K562 (cell line): ENCODE measurements around the gene ARHGEF3. TPM values are rescaled to one million over a fixed set of nuclear protein-coding genes. Genes with fewer than 3 reads are reported as not detected.

ENCODE experiments used
- BDP1 ChIP-seq: IDR thresholded peaks from 3 replicates; pipeline ENCODE4 v1.6.1; 2011; ENCODE audit not compliant: insufficient read length, insufficient read depth
- CHCHD3 ChIP-seq: fragments of 250-450 bp; sonication (Bioruptor Pico); IDR thresholded peaks from 2 replicates; pipeline ENCODE4 v2.1.2; 2022; ENCODE audit warnings: mild to moderate bottlenecking
- HNRNPL ChIP-seq: fragments of 200-400 bp; formaldehyde crosslinking; IDR thresholded peaks from 2 replicates; pipeline ENCODE4 v1.6.1; 2017; ENCODE audit warnings: low read depth, mild to moderate bottlenecking, low read length
- JUNB ChIP-seq: fragments of 450-650 bp; formaldehyde crosslinking; conservative IDR thresholded peaks from 2 replicates; pipeline ENCODE4 v1.4.0; 2020; ENCODE audit warnings: mild to moderate bottlenecking
- KAT2B ChIP-seq: IDR thresholded peaks from one replicate; pipeline ENCODE4 v1.6.1; 2012; ENCODE audit warnings: low read depth, mild to moderate bottlenecking, control low read depth, inconsistent platforms, low read length, moderate library complexity
- MAFK ChIP-seq: IDR thresholded peaks from 2 replicates; pipeline ENCODE4 v1.6.1; 2011; ENCODE audit warnings: low read length, improper control_type of control experiment
- PKNOX1 ChIP-seq: fragments of 450-650 bp; IDR thresholded peaks from 2 replicates; pipeline ENCODE4 v1.6.1; 2016
- POLR2B ChIP-seq: fragments of 450-650 bp; IDR thresholded peaks from 2 replicates; pipeline ENCODE4 v1.6.1; 2018; ENCODE audit warnings: low read depth; ENCODE audit not compliant: partially characterized antibody
- PREB ChIP-seq: sonication (generic); formaldehyde crosslinking; IDR thresholded peaks from 2 replicates; pipeline ENCODE4 v1.8.1; 2023; ENCODE audit warnings: mild to moderate bottlenecking, missing genetic modification reagents
- PRMT5 ChIP-seq: sonication (generic); formaldehyde crosslinking; IDR thresholded peaks from 2 replicates; pipeline ENCODE4 v1.5.0; 2020; ENCODE audit warnings: missing genetic modification reagents
- SIX5 ChIP-seq, 2 experiments: IDR thresholded peaks; 2 replicates each; pipeline ENCODE4 v1.6.1; 2011; ENCODE audit warnings: low read length in 2 of 2, borderline replicate concordance in 1 of 2, low read depth in 1 of 2, mild to moderate bottlenecking in 1 of 2, moderate library complexity in 1 of 2; ENCODE audit not compliant: insufficient read depth in 1 of 2
- SRF ChIP-seq, 2 experiments: fragments of 250-450, 450-650 bp in 1 of 2; sonication (Bioruptor Pico) in 1 of 2; sonication (generic) in 1 of 2; formaldehyde crosslinking; IDR thresholded peaks; 2 replicates each; pipeline versions ENCODE4 v1.5.0 to v1.5.1; 2020 to 2022; ENCODE audit warnings: mild to moderate bottlenecking in 1 of 2, missing genetic modification reagents in 1 of 2
- SRSF9 ChIP-seq: fragments of 200-400 bp; formaldehyde crosslinking; IDR thresholded peaks from 2 replicates; pipeline ENCODE4 v1.6.1; 2017; ENCODE audit warnings: low read depth, low read length, borderline replicate concordance
- TAF7 ChIP-seq: fragments of 450-650 bp; IDR thresholded peaks from 2 replicates; pipeline ENCODE4 v1.6.1; 2016; ENCODE audit warnings: missing genetic modification characterization, missing compliant biosample characterization
- TAL1 ChIP-seq: fragments of 450-650 bp; IDR thresholded peaks from 2 replicates; pipeline ENCODE4 v1.6.1; 2016; ENCODE audit warnings: mild to moderate bottlenecking
- TOE1 ChIP-seq, 2 experiments: fragments of 450-650 bp in 1 of 2; sonication (generic) in 1 of 2; formaldehyde crosslinking in 1 of 2; IDR thresholded peaks; 2 replicates each; pipeline versions ENCODE4 v1.7.1 to v1.8.0; 2016 to 2022; ENCODE audit warnings: borderline replicate concordance in 2 of 2, mild to moderate bottlenecking in 2 of 2, antibody characterized with exemption in 1 of 2, inconsistent platforms in 1 of 2, low read depth in 1 of 2, missing genetic modification reagents in 1 of 2, moderate library complexity in 1 of 2
- ZNF165 ChIP-seq: fragments of 250-450 bp; sonication (Bioruptor Pico); IDR thresholded peaks from 2 replicates; pipeline ENCODE4 v1.4.0; 2020; ENCODE audit warnings: borderline replicate concordance
- ZNF445 ChIP-seq: fragments of 250-450 bp; sonication (Bioruptor Pico); IDR thresholded peaks from 2 replicates; pipeline ENCODE4 v1.4.0; 2020; ENCODE audit warnings: low read depth, mild to moderate bottlenecking, moderate library complexity
- ZNF551 ChIP-seq: fragments of 250-450 bp; sonication (Bioruptor Pico); IDR thresholded peaks from 2 replicates; pipeline ENCODE4 v1.5.0; 2021; ENCODE audit warnings: mild to moderate bottlenecking, moderate library complexity
- ZNF780A ChIP-seq: fragments of 250-450 bp; sonication (Bioruptor Pico); IDR thresholded peaks from 2 replicates; pipeline ENCODE4 v1.5.0; 2021; ENCODE audit warnings: mild to moderate bottlenecking
- ZNF830 ChIP-seq: fragments of 250-450 bp; sonication (Bioruptor Pico); IDR thresholded peaks from 2 replicates; pipeline ENCODE4 v1.5.0; 2021; ENCODE audit warnings: mild to moderate bottlenecking
- polyA plus RNA-seq, 8 experiments: library from polyadenylated mRNA; depleted of rRNA in 4 of 8; stranded (reverse) in 5 of 8; unstranded in 3 of 8; fragments of >200 nt; fragmentation: Nextera tagmentation in 2 of 8; fragmentation: Illumina TruSeq in 1 of 8; extraction: Ambion mirVana in 2 of 8; extraction: Trizol in 1 of 8; gene quantifications; 2 replicates each; pipeline versions ENCODE4 v1.2.1 to v1.2.3, GENCODE V29; 2011 to 2014; ENCODE audit warnings: inconsistent platforms in 1 of 8, missing spikeins in 1 of 8
- total RNA-seq, 7 experiments: library from RNA; depleted of rRNA in 6 of 7; stranded (reverse); fragments of >200 nt in 6 of 7; fragmentation: Illumina TruSeq in 2 of 7; extraction: Trizol in 2 of 7; gene quantifications; 2 replicates each; pipeline versions ENCODE4 v1.2.1 to v1.2.3, GENCODE V29; 2011 to 2021; ENCODE audit warnings: low replicate concordance in 1 of 7
- TF ChIP-seq, protein P1 (sequence below): fragments of 450-650 bp; IDR thresholded peaks from one replicate; pipeline ENCODE4 v1.6.1; 2018; ENCODE audit warnings: mild to moderate bottlenecking, moderate library complexity; ENCODE audit not compliant: partially characterized antibody
- TF ChIP-seq, protein P2 (sequence below): fragments of 150-350 bp; conservative IDR thresholded peaks from 2 replicates; pipeline ENCODE4 v1.6.1; 2014; ENCODE audit warnings: low read length

Gene ARHGEF3
- total and polyA plus RNA-seq, 9 of the 15 experiments (the other 6 are each of a cell fraction or from before 2014, with no cell fraction given): 0.77 to 2.7 (median 1.4) TPM

- TF ChIP-seq ZNF780A (CRISPR knock-in tag) (no peak), HNRNPL (no peak), TOE1 (IDR thresholded peaks at IDR 0.05; ENCODE audit: borderline replicate concordance) (no peak), TOE1 (CRISPR knock-in tag; IDR thresholded peaks at IDR 0.05; ENCODE audit: borderline replicate concordance, low read depth) (no peak), MAFK (no peak), ZNF830 (CRISPR knock-in tag) (no peak), PRMT5 (CRISPR knock-in tag) (no peak), ZNF165 (CRISPR knock-in tag) (no peak), CHCHD3 (CRISPR knock-in tag) (no peak), ZNF445 (no peak), PKNOX1 (peak; percentile 87), SIX5 (IDR thresholded peaks at IDR 0.05; ENCODE audit: borderline replicate concordance in 1 of 2, insufficient read depth in 1 of 2, low read depth in 1 of 2, low read length in 2 of 2) (no peak), ZNF551 (CRISPR knock-in tag) (no peak), TAL1 (no peak), KAT2B (no peak), BDP1 (no peak), SRSF9 (no peak), JUNB (CRISPR knock-in tag) (no peak), PREB (no peak), TAF7 (no peak), POLR2B (peak; percentile 42), SRF (CRISPR knock-in tag; IDR thresholded peaks at IDR 0.05) (peak in 1 of 2 experiments; percentile 44; a peak in 1 of 4 replicates)
- TF ChIP-seq, protein P1, sequence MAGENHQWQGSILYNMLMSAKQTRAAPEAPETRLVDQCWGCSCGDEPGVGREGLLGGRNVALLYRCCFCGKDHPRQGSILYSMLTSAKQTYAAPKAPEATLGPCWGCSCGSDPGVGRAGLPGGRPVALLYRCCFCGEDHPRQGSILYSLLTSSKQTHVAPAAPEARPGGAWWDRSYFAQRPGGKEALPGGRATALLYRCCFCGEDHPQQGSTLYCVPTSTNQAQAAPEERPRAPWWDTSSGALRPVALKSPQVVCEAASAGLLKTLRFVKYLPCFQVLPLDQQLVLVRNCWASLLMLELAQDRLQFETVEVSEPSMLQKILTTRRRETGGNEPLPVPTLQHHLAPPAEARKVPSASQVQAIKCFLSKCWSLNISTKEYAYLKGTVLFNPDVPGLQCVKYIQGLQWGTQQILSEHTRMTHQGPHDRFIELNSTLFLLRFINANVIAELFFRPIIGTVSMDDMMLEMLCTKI: no peak
- TF ChIP-seq, protein P2, sequence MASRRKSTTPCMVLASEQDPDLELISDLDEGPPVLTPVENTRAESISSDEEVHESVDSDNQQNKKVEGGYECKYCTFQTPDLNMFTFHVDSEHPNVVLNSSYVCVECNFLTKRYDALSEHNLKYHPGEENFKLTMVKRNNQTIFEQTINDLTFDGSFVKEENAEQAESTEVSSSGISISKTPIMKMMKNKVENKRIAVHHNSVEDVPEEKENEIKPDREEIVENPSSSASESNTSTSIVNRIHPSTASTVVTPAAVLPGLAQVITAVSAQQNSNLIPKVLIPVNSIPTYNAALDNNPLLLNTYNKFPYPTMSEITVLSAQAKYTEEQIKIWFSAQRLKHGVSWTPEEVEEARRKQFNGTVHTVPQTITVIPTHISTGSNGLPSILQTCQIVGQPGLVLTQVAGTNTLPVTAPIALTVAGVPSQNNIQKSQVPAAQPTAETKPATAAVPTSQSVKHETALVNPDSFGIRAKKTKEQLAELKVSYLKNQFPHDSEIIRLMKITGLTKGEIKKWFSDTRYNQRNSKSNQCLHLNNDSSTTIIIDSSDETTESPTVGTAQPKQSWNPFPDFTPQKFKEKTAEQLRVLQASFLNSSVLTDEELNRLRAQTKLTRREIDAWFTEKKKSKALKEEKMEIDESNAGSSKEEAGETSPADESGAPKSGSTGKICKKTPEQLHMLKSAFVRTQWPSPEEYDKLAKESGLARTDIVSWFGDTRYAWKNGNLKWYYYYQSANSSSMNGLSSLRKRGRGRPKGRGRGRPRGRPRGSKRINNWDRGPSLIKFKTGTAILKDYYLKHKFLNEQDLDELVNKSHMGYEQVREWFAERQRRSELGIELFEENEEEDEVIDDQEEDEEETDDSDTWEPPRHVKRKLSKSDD: no peak
Observed at GRCh38 chr3:56683122-56683817, 118.5 kb downstream of the ARHGEF3 start, which contains the start of gene TASOR (continued).
